HepG2 (cell line): ENCODE results near the gene SLC9C2. TPM values are rescaled to one million over a fixed set of nuclear protein-coding genes. Genes with fewer than 3 reads are reported as not detected.
A peak's percentile ranks its signal among the peaks of the same experiment; 100 is the strongest.
"Not testable (repeated sequence)": the region's sequence is repeated elsewhere in the genome, so short reads cannot be mapped to it uniquely, and the experiment has no call there.

Source experiments
- ATAC-seq: fragments of 200-7000 bp; cut with Tn5 transposase; 3 replicates; pipeline ENCODE4 v1.9.1; 2020; ENCODE audit warnings: mild to moderate bottlenecking, moderate library complexity
- BruUV-seq: library from RNA; stranded (reverse); fragments of 400-500 nt; replicated peaks from 2 replicates; lab custom pipeline; 2021; lab: Mats Ljungman, UMichigan
- CTCF ChIA-PET: fragments of 300-600 bp; formaldehyde crosslinking; extraction: SDS; loops from one replicate; lab custom pipeline; 2021; ENCODE audit warnings: low total read pairs, inconsistent platforms, low intra/inter-chr PET ratio; lab: Yijun Ruan, JAX
- POLR2A ChIA-PET: fragments of 350-600 bp; sonication (Branson Sonifier 250); formaldehyde crosslinking; loops from one replicate; lab custom pipeline; 2020; ENCODE audit warnings: antibody characterized with exemption, inconsistent platforms; lab: Yijun Ruan, JAX
- DNase-seq: peaks from one replicate; pipeline ENCODE4 v3.0.0-alpha.2; 2015; ENCODE audit warnings: low spot score
- FAIRE-seq: peaks from 3 replicates; lab custom pipeline; 2011; peaks lifted over from hg19 to GRCh38; lab: Jason Lieb, UNC
- H2AFZ ChIP-seq: one replicate; pipeline ENCODE4 v1.6.1; 2011; ENCODE audit warnings: low read length, inconsistent platforms
- H3K27ac ChIP-seq: fragments of 300-600 bp; 3 replicates; pipeline ENCODE4 v1.8.0; 2011; ENCODE audit warnings: mixed run types, mild to moderate bottlenecking, mixed read lengths, low read length, inconsistent platforms; ENCODE audit not compliant: insufficient read depth; ENCODE audit errors: extremely low read length
- H3K27me3 ChIP-seq, 2 experiments: fragments of 200-600 bp in 1 of 2; 2 replicates in 1 of 2; 3 replicates in 1 of 2; pipeline versions ENCODE4 v1.6.0 to v1.8.0; 2011; ENCODE audit warnings: low read length in 2 of 2, mild to moderate bottlenecking in 2 of 2, moderate library complexity in 2 of 2, inconsistent platforms in 1 of 2; ENCODE audit not compliant: insufficient read depth in 2 of 2, control insufficient read depth in 1 of 2
- H3K36me3 ChIP-seq, 2 experiments: fragments of 200-600 bp in 1 of 2; replicated peaks in 1 of 2; 2 replicates in 1 of 2; 3 replicates in 1 of 2; pipeline versions ENCODE4 v1.5.1 to v1.8.0; 2011; ENCODE audit warnings: low read length in 2 of 2, inconsistent platforms in 1 of 2; ENCODE audit not compliant: insufficient read depth in 2 of 2, control insufficient read depth in 1 of 2
- H3K4me1 ChIP-seq: 2 replicates; pipeline ENCODE4 v1.5.1; 2012; ENCODE audit warnings: low read length, inconsistent platforms; ENCODE audit not compliant: insufficient read depth
- H3K4me2 ChIP-seq: 2 replicates; pipeline ENCODE4 v1.6.0; 2011; ENCODE audit warnings: low read depth, low read length, inconsistent platforms
- H3K4me3 ChIP-seq, 3 experiments: fragments of 200-600 bp in 1 of 3; sonication (generic), shearing (Covaris generic) in 1 of 3; replicated peaks in 1 of 3; 2 replicates each; pipeline ENCODE4 v1.5.1; 2011 to 2016; ENCODE audit warnings: low read length in 3 of 3, inconsistent platforms in 2 of 3, low read depth in 2 of 3, mild to moderate bottlenecking in 2 of 3, control low read depth in 1 of 3, mixed read lengths in 1 of 3; ENCODE audit not compliant: insufficient read depth in 1 of 3
- H3K79me2 ChIP-seq: one replicate; pipeline ENCODE4 v1.6.1; 2011; ENCODE audit warnings: low read length, inconsistent platforms; ENCODE audit not compliant: insufficient read depth
- H3K9ac ChIP-seq: 2 replicates; pipeline ENCODE4 v1.6.0; 2011; ENCODE audit warnings: mild to moderate bottlenecking, low read depth, low read length, inconsistent platforms; ENCODE audit not compliant: insufficient read depth
- H3K9me3 ChIP-seq: 2 replicates; pipeline ENCODE4 v1.5.1; 2012; ENCODE audit warnings: mild to moderate bottlenecking, low read length
- H4K20me1 ChIP-seq: 2 replicates; pipeline ENCODE4 v1.6.0; 2011; ENCODE audit warnings: inconsistent platforms, mild to moderate bottlenecking, low read length, moderate library complexity; ENCODE audit not compliant: insufficient read depth
- NFE2L2 ChIP-seq: fragments of 150-350 bp; IDR thresholded peaks from 2 replicates; pipeline ENCODE4 v1.6.1; 2014; ENCODE audit warnings: low read length
- NKX3-1 ChIP-seq: sonication (generic); formaldehyde crosslinking; IDR thresholded peaks from 2 replicates; pipeline ENCODE4 v1.5.0; 2020; ENCODE audit warnings: missing genetic modification reagents
- SPEN ChIP-seq: sonication (generic); formaldehyde crosslinking; IDR thresholded peaks from 2 replicates; pipeline ENCODE4 v1.5.1; 2020; ENCODE audit warnings: low read depth, mild to moderate bottlenecking, missing genetic modification reagents
- TAF1 ChIP-seq: sonication (generic); formaldehyde crosslinking; IDR thresholded peaks from 2 replicates; pipeline ENCODE4 v1.4.0; 2020; ENCODE audit warnings: missing genetic modification reagents
- ZBTB7A ChIP-seq: sonication (generic); formaldehyde crosslinking; IDR thresholded peaks from 2 replicates; pipeline ENCODE4 v1.8.0; 2022; ENCODE audit warnings: mild to moderate bottlenecking, missing genetic modification reagents
- ZNF749 ChIP-seq: sonication (generic); formaldehyde crosslinking; IDR thresholded peaks from 2 replicates; pipeline ENCODE4 v1.8.0; 2022; ENCODE audit warnings: mild to moderate bottlenecking, missing genetic modification reagents, moderate library complexity, borderline replicate concordance
- ZNF878 ChIP-seq: sonication (generic); formaldehyde crosslinking; IDR thresholded peaks from 2 replicates; pipeline ENCODE4 v1.8.1; 2023; ENCODE audit warnings: mild to moderate bottlenecking, missing genetic modification reagents, moderate library complexity
- WGBS: methylation state at CpG from one replicate; pipeline ENCODE4 v1.1.6; 2017; ENCODE audit warnings: low lambda C conversion rate; 5-methylcytosine and 5-hydroxymethylcytosine counted together
- in situ Hi-C: cut with HindIII; loops from 2 replicates; pipeline ENCODE4 v1.10.0; 2017; ENCODE audit warnings: low pct_unique_long_range_greater_than_20kb; ENCODE audit not compliant: extremely low pct_ligation_motif_present
- intact Hi-C: fragments of 100-400 bp; cut with micrococcal nuclease; formaldehyde crosslinking; loops from one replicate; pipeline ENCODE4 v1.10.0; 2022; ENCODE audit not compliant: unreplicated experiment
- polyA plus RNA-seq, 8 experiments: library from polyadenylated mRNA; depleted of rRNA in 3 of 8; stranded (reverse) in 7 of 8; unstranded in 1 of 8; fragments of >200 nt; fragmentation: Illumina TruSeq in 4 of 8; extraction: Trizol in 4 of 8; gene quantifications; 2 replicates each; pipeline versions ENCODE4 v1.2.1 to v1.2.3, GENCODE V29; 2011 to 2016; ENCODE audit warnings: low read depth in 4 of 8, missing spikeins in 1 of 8, mixed read lengths in 1 of 8; ENCODE audit not compliant: insufficient read depth in 1 of 8
- total RNA-seq, 5 experiments: library from RNA; depleted of rRNA; stranded (reverse); fragments of >200 nt; fragmentation: Illumina TruSeq; extraction: Trizol; gene quantifications; 2 replicates each; pipeline ENCODE4 v1.2.3, GENCODE V29; 2016; ENCODE audit warnings: low read depth in 1 of 5
- TF ChIP-seq, protein P1 (sequence below): sonication (generic); formaldehyde crosslinking; IDR thresholded peaks from 2 replicates; pipeline ENCODE4 v1.5.1; 2020; ENCODE audit warnings: missing genetic modification reagents, mild to moderate bottlenecking, borderline replicate concordance
- TF ChIP-seq, protein P2 (sequence below): IDR thresholded peaks from 2 replicates; pipeline ENCODE4 v1.6.1; 2018; ENCODE audit warnings: missing genetic modification reagents

SLC9C2 gene
- total and polyA plus RNA-seq, 2 of the 13 experiments (the other 11 are each of a cell fraction or from before 2014, with no cell fraction given) = 0.03 TPM; not detected in 1

GRCh38 chr1:173648880-173649605 lies 46.2 kb upstream of the SLC9C2 start:
- no peak overlapping the region for H3K4me2 ChIP-seq

GRCh38 chr1:173646656-173647055 lies 43.8 kb upstream of the SLC9C2 start:
- WGBS = 7% methylated on average over 3 of the region's 3 CpGs
- intact Hi-C loops = no loop called here
- Histone ChIP-seq H3K4me3 (no peak overlapping the region), H3K4me2 (no peak overlapping the region), H3K9me3 (no peaks in the 10 kb centered on the region), H3K27ac (no peak overlapping the region), H2AFZ (no peak overlapping the region), H3K27me3 (no peaks in the 10 kb centered on the region), H3K79me2 (no peaks in the 10 kb centered on the region), H3K36me3 (no peaks in the 10 kb centered on the region), H4K20me1 (no peaks in the 10 kb centered on the region), H3K9ac (no peak overlapping the region), H3K4me1 (no peaks in the 10 kb centered on the region)
- ATAC-seq (no peak), DNase-seq (no peak), FAIRE-seq (no peak)
- in situ Hi-C loops = no loop called here
- ChIA-PET POLR2A (no interaction called here), CTCF (no interaction called here)
- BruUV-seq = no TSS peak
- no peak for TF ChIP-seq ZNF749 (CRISPR knock-in tag)
- TF ChIP-seq, protein P1, sequence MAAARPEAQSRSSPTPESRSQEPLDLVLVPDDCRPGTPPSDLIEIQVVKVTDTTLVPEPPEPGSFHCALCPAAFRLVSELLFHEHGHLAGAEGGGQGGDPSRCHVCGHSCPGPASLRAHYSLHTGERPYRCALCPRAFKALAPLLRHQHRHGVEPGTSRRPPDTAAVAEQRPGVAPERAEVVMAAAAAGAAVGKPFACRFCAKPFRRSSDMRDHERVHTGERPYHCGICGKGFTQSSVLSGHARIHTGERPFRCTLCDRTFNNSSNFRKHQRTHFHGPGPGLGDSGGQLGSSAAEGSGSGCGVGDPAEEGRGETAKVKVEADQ (CRISPR knock-in tag) = no peak
- no peak for TF ChIP-seq ZBTB7A (CRISPR knock-in tag)
- no peak for TF ChIP-seq SPEN (CRISPR knock-in tag)

More at GRCh38 chr1:173648880-173649605, 46.2 kb upstream of the SLC9C2 start:
- H3K36me3 ChIP-seq = no peaks in the 10 kb centered on the region
- H3K9me3 ChIP-seq = no peaks in the 10 kb centered on the region
- TF ChIP-seq ZNF878 (CRISPR knock-in tag) = no peak
- TF ChIP-seq TAF1 (CRISPR knock-in tag) = no peak
- TF ChIP-seq NFE2L2 = peak; percentile 50; the same call in 1 of the 2 replicates
- no peak for TF ChIP-seq NKX3-1 (CRISPR knock-in tag)
- TF ChIP-seq, protein P2, sequence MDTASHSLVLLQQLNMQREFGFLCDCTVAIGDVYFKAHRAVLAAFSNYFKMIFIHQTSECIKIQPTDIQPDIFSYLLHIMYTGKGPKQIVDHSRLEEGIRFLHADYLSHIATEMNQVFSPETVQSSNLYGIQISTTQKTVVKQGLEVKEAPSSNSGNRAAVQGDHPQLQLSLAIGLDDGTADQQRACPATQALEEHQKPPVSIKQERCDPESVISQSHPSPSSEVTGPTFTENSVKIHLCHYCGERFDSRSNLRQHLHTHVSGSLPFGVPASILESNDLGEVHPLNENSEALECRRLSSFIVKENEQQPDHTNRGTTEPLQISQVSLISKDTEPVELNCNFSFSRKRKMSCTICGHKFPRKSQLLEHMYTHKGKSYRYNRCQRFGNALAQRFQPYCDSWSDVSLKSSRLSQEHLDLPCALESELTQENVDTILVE = no peak
- H3K4me3 ChIP-seq = no peak overlapping the region
- no TSS peak for BruUV-seq
- H3K27me3 ChIP-seq = no peaks in the 10 kb centered on the region
- POLR2A ChIA-PET = no interaction called here
- H3K9ac ChIP-seq = no peak overlapping the region
- in situ Hi-C loops = no loop called here
- CTCF ChIA-PET = no interaction called here
- no peak overlapping the region for H2AFZ ChIP-seq
- no peak for DNase-seq
- H3K4me1 ChIP-seq = no peaks in the 10 kb centered on the region
- no peaks in the 10 kb centered on the region for H3K79me2 ChIP-seq
- intact Hi-C loops = no loop called here
- H3K27ac ChIP-seq = no peak overlapping the region
- ATAC-seq = no peak
- no peak for FAIRE-seq
- H4K20me1 ChIP-seq = no peaks in the 10 kb centered on the region

DNA sequence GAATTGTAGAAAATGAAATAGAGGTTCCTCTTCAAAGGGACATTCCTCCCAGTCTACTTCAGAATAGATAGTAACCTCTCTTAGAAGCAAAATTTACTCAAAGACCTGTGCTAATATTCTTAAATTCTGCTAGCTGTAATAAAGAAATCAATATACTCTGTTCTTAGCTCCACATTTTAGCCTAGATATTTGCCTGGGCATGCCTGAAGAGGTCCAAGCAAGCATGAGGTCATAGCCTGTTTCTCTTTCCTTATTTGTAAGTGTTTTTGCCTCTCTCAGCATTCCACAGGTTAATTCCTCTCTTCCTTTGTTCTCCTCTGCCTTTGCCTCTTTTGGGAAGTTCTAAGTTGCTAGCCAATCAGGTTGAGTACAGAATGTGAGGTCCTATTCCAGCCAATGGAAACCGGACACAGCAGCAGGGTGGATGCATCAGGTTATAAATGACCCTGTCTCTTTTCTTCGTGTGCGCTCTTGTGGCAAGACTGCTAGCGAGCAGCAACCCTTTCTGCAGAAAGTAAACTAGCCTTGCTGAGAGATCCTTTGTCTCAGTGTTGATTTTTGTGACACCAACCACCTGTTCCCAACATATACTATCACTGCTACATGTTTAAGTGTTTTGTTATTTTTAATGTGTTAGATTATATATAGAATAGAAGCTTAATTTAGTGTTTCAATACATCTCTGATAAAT lies 39.7 kb upstream of the SLC9C2 start:
- H3K9ac ChIP-seq, H3K79me2 ChIP-seq, H3K36me3 ChIP-seq, H3K27ac ChIP-seq, ATAC-seq, CTCF ChIA-PET, intact Hi-C loops, in situ Hi-C loops, H2AFZ ChIP-seq, H3K9me3 ChIP-seq, FAIRE-seq, H4K20me1 ChIP-seq, H3K4me3 ChIP-seq, DNase-seq, H3K4me2 ChIP-seq, POLR2A ChIA-PET, BruUV-seq, H3K27me3 ChIP-seq: not testable (repeated sequence)
- H3K4me1 ChIP-seq = peaks cover 13% of the 10 kb centered on the region
- WGBS = 51% methylated on average over 4 of the region's 4 CpGs
